GM19023 (cell line): ENCODE measurements around the gene NXF3.
"Not testable (repeated sequence)": the region's sequence is repeated elsewhere in the genome, so short reads cannot be mapped to it uniquely, and the experiment has no call there.

Experiments used
- ATAC-seq: cut with Tn5 transposase; IDR thresholded peaks from one replicate; pipeline ENCODE4 v1.9.1; 2021; ENCODE audit warnings: mild to moderate bottlenecking, moderate library complexity; ENCODE audit not compliant: unreplicated experiment

NXF3 gene

GRCh38 chrX:103092942-103093341, at the start of gene NXF3:
Gene NXF3 (minus strand): TSS chrX:103093143. CDS start chrX:103093023, 120 bp downstream.
- no peak for ATAC-seq

GRCh38 chrX:103136528-103136927, 43.6 kb upstream of the NXF3 start:
- not testable (repeated sequence) for ATAC-seq

- ATAC-seq, result no peak
Observed at GRCh38 chrX:103124284-103124683, 31.3 kb upstream of the NXF3 start.

GRCh38 chrX:103120748-103121147, 27.8 kb upstream of the NXF3 start:
- no peak for ATAC-seq

- not testable (repeated sequence) for ATAC-seq
Observed at GRCh38 chrX:103116970-103117369, 24.0 kb upstream of the NXF3 start.

- ATAC-seq, result not testable (repeated sequence)
Observed at GRCh38 chrX:103109497-103109896, 16.6 kb upstream of the NXF3 start.

- ATAC-seq, result no peak
Observed at GRCh38 chrX:103107836-103108235, 14.9 kb upstream of the NXF3 start.

- ATAC-seq, result not testable (repeated sequence)
Observed at GRCh38 chrX:103107227-103107737, 14.3 kb upstream of the NXF3 start.

- ATAC-seq, result not testable (repeated sequence)
Observed at GRCh38 chrX:103104370-103104769, 11.4 kb upstream of the NXF3 start.

- ATAC-seq, result not testable (repeated sequence)
Observed at GRCh38 chrX:103103866-103104265, 10.9 kb upstream of the NXF3 start.

- no peak for ATAC-seq
Observed at GRCh38 chrX:103101299-103102042, 8.5 kb upstream of the NXF3 start.

- ATAC-seq, result no peak
Observed at GRCh38 chrX:103100484-103100883, 7.5 kb upstream of the NXF3 start.

- ATAC-seq, result no peak
Observed at GRCh38 chrX:103099691-103100090, 6.7 kb upstream of the NXF3 start.

- ATAC-seq, result no peak
Observed at GRCh38 chrX:103098488-103098887, 5.5 kb upstream of the NXF3 start.

GRCh38 chrX:103081051-103081450, 11.9 kb downstream of the NXF3 start:
- ATAC-seq, result no peak

GRCh38 chrX:103073467-103073866, 19.5 kb downstream of the NXF3 start:
- ATAC-seq, result no peak

- no peak for ATAC-seq
Observed at GRCh38 chrX:103066606-103067005, 26.3 kb downstream of the NXF3 start.

- no peak for ATAC-seq
Observed at GRCh38 chrX:103063918-103064434, 29.0 kb downstream of the NXF3 start, which contains the start of gene BEX1. Gene BEX1 (minus strand): TSS chrX:103064171. CDS start chrX:103063274, 897 bp downstream.

GRCh38 chrX:103063191-103063845, 29.6 kb downstream of the NXF3 start:
- ATAC-seq, result no peak

GRCh38 chrX:103061486-103061885, 31.5 kb downstream of the NXF3 start:
- ATAC-seq, result no peak

GRCh38 chrX:103056902-103057301, 36.0 kb downstream of the NXF3 start:
- no peak for ATAC-seq

GRCh38 chrX:103052625-103053024, 40.3 kb downstream of the NXF3 start:
- no peak for ATAC-seq
